HG03097 (cell line): ENCODE measurements around the gene KRTCAP2.
"Not testable (repeated sequence)": the region's sequence is repeated elsewhere in the genome, so short reads cannot be mapped to it uniquely, and the experiment has no call there.

Experiments used
- ATAC-seq: cut with Tn5 transposase; IDR thresholded peaks from one replicate; pipeline ENCODE4 v1.9.1; 2021; ENCODE audit not compliant: unreplicated experiment, low FRiP score

Gene KRTCAP2

GRCh38 chr1:155172732-155173477, at the start of gene KRTCAP2:
TSS of gene KRTCAP2 (minus strand) at chr1:155173304. CDS start at chr1:155173224, 80 bp downstream.
- ATAC-seq = peak; percentile 73

GRCh38 chr1:155220211-155220965, 47.3 kb upstream of the KRTCAP2 start:
- not testable (repeated sequence) for ATAC-seq

DNA sequence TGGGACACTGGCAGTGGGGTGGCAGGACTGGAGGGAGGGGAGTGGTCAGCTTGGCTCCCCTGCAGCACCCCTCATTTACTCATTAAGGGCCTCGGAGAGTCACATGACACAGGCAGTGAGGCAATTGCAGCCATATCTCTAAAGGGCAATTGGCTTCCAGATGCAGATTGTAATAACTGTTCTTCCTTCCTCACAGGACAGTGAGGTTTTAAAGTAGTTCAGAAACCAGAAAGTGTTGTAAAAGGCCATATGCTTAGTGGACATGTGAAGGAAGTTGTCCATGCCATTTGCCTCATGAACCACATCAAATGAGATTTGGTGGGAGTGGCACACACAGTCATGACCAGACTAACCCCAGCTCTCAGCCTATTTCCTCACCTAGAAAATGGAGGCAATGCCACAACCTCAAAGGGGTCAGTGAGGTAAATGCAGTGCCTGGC, 46.5 kb upstream of the KRTCAP2 start:
- no peak for ATAC-seq

DNA sequence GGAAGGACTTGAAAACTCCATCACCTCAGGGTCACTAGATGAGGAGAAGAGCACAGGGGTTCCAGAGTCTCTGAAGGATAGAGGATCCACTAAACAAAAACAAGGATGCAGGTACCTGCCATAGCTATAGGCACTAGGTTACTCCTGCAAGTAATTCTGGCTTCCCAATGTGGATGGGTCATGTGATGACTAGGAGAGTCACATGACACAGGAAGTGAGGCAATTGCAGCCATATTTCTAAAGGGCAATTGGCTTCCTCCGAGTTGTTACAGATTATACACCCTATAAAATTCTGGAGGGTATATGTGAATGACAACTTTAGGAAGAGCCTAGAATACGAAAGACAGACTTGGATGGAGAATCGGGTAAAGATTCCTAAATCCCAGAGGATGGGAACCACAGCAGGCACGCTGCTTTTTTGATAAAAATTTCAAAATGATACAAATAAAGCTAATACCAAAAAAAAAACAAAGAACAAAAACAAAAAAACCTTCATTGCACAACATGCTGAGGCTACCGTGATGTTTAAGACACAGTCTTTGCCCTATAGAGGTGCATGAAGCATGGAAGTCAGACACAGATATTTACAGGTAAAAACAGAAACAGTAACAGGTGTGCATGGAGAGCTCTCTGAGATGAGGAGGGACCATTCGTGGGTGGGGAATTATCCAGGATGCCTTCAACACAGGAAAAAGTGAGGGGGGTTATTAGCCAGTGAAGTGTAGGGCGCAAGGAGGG, 45.9 kb upstream of the KRTCAP2 start:
- no peak for ATAC-seq

DNA sequence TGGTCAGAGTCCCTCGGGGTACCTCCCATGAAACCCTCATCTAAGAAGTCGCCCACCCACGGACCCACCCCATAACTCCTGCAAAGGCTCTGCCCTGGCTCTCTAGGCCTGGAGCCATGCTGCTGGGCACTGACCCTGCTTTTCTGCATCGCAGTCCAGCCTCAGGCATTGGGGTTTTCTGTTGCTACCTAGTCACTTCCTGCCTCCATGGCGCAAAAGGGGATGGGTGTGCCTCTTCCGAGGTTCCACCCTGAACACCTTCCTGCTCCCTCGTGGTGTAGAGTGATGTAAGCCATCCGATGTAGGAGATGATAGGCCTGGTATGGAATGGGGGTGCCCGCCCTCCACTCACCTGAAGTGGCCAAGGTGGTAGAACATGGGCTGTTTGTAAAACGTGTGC, 41.6 kb upstream of the KRTCAP2 start:
- ATAC-seq = not testable (repeated sequence)

DNA sequence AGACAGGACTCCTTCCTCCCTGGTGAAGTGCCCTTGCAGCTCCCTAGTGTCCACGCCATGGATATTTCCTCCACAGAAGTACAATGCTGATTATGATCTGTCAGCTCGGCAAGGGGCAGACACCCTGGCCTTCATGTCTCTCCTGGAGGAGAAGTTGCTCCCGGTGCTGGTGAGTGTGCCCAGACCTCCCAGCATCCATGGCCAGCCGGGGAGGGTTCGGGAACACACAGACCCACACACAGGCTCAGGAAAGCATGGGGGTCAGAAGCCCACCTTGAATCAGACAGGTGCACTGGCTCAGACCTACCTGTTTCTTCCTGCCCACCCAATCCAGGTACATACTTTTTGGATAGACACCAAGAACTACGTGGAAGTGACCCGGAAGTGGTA, 38.9 kb upstream of the KRTCAP2 start:
- ATAC-seq = not testable (repeated sequence)

GRCh38 chr1:155211381-155212050, 38.4 kb upstream of the KRTCAP2 start:
- ATAC-seq = not testable (repeated sequence)

DNA sequence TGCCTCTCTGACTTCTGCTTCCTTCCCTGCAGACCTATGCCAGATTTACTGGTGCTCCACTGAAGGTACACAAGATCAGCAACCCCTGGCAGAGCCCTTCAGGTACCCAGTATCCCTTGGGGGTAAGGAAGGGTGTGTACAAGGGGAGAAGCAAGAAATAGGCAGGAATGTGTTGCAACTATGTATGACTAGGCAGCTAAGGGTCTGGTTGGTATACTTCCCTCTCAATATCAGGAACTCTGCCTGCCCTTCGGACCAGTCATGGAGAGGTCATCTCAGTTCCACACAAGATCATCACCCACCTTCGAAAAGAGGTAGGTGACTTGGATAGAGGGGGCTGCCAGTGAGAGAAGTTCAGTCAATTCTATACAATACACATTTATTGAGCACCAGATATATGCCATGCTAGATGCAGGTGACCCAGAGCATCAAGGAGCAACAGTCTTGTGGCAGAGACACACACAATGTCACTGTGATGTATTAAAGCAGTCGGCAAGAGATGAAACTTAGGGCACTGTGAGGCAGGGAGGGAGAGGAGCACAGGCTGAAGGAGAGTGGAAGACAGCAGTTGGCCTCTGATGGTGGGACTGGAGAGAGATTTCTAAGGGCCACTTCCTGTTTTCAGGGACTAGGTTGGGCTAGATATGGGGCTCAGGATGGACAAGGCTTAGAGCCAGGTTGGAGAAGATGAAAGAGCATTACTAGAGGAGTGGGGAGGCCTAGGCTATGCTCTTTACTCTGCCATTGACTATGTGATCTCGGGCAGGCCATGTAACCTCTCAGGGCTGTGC, 37.4 kb upstream of the KRTCAP2 start:
- no peak for ATAC-seq

- no peak for ATAC-seq
Measured at GRCh38 chr1:155209312-155209721, 36.2 kb upstream of the KRTCAP2 start.

DNA sequence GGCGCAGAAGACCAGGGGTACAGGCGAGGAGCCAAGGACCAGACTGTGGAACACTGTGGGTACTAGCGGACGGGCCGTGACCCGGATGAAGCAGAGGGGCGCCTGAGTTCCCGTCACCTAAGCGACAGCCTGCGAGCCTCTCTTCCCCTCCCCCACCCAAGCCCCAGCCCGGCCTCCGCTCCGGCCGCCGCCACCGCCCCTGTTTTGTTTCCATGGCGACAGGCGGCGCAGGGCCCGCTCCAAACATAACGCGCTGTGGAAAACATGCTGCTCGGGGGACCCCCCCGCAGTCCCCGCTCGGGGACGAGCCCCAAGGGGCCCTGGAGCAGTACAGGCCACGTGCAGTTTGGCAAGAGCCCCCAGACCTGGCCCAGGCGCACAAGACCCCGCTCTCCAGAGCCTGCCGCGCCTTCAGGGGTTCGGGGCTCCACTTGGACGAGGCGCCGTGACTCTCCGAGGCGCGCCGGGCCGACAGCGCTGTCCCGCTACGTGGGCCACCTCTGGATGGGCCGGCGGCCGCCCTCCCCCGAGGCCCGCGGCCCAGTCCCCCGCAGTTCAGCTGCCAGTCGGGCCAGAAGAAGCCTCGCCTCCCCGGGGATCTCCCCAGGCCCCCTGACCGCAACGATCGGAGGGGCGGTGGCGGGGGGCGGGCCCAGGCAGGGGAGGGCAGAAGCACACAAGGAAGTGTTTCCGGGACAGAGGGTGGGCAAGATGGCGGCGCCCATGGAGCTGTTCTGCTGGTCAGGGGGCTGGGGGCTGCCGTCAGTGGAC, 35.6 kb upstream of the KRTCAP2 start, which contains the start of gene MTX1:
MTX1 (plus strand) TSS at position 155 of the 771 bp plus-strand sequence; CDS start at position 265, 110 bp downstream.
- ATAC-seq = peak; percentile 52

GRCh38 chr1:155207806-155208540, 34.9 kb upstream of the KRTCAP2 start, which contains the start of gene THBS3:
TSS of gene THBS3 (minus strand) at chr1:155207897. CDS start at chr1:155207876, 21 bp downstream.
- ATAC-seq = no peak

- no peak for ATAC-seq
Measured at GRCh38 chr1:155206891-155207805, 34.0 kb upstream of the KRTCAP2 start.

DNA sequence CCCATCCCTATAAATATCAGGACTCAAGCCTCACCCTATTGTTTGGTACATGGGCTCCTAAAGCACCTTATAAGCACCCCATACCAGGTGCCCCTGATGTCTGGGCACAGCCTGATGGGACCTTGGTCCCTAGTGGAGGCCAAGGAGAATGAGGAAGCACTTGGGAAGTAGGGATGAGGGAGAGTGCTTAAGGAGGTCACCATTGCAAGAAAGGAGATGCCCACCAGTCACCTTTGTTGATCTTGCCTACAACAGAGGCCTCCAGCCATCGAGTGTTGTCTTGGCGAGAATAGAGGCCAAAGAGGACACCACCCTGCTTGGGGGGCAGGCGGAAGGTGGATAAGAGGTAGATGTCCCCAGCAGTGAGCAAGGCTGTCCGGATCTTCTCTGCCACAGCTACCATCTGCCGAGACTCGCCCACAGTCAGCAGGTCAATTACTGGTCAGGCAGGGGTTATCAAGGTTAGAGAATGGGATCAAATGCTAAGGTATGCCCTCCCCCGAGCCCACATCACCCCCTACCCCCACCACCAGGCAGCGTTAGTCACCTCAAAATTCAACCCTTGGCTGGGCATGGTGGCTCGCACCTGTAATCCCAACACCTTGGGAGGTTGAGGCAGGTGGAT, 33.0 kb upstream of the KRTCAP2 start:
- ATAC-seq = no peak

DNA sequence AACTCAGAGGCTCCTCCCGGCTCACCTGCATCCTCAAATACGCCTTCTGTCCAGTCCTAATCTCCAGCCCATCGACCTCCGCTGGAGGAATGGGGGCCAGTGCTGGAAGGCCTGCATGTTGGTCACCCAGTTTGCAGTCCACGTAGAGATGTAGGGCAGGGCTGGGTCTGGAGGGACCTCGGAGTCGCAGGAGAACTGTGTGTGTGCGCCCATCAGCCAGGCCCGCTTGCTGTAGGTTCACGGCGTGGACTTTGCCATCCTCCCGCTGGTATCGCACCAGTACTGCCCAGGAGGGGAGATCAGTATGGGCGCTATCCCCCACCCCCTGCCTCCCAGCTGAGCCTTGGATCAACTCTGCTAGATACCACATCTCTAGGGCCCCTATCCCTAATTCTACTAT, 31.9 kb upstream of the KRTCAP2 start:
- ATAC-seq = no peak

GRCh38 chr1:155202731-155203515, 29.8 kb upstream of the KRTCAP2 start:
- ATAC-seq = no peak

DNA sequence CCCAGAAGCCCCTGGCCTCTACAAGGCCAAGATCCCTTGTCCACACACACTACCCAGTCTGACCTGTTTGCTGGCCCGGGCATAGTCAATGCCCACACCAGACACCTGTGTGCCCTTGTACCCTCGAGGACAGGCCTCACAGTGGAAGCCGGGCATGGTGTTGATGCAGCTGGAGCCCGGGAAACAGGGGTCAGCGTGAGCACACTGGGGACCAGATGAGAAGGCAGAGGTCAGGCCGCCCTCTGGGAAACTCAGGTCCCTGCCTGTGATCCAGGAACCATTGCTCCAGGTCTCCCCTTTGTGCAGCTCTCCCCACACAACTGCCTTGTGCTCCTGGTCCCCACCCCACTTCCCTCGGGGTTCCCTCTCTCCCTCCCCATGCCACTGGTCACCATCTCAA, 29.1 kb upstream of the KRTCAP2 start:
- no peak for ATAC-seq
